Mesenchymal stem cell (in vitro differentiated cells and primary cell): ENCODE results near the gene NIN.

Experiments used
- DNase-seq: peaks from one replicate; pipeline ENCODE4 v3.0.0-alpha.2; 2013
- H2AFZ ChIP-seq: one replicate; pipeline ENCODE4 v1.6.1; 2013; ENCODE audit warnings: low read depth, mild to moderate bottlenecking, control low read depth, inconsistent platforms, low read length, moderate library complexity
- H2AK5ac ChIP-seq: 2 replicates; pipeline ENCODE4 v1.6.1; 2013; ENCODE audit warnings: low read length, moderate library complexity, mild to moderate bottlenecking, inconsistent platforms; ENCODE audit not compliant: severe bottlenecking
- H2BK120ac ChIP-seq: one replicate; pipeline ENCODE4 v1.6.1; 2013; ENCODE audit warnings: low read depth, mild to moderate bottlenecking, inconsistent platforms, low read length, moderate library complexity
- H2BK12ac ChIP-seq, 2 experiments: one replicate each; pipeline ENCODE4 v1.6.1; 2013; ENCODE audit warnings: inconsistent platforms in 2 of 2, low read length in 2 of 2, mild to moderate bottlenecking in 2 of 2, moderate library complexity in 2 of 2, control low read depth in 1 of 2
- H2BK15ac ChIP-seq: one replicate; pipeline ENCODE4 v1.6.1; 2013; ENCODE audit warnings: mild to moderate bottlenecking, low read depth, inconsistent platforms; ENCODE audit not compliant: poor library complexity, severe bottlenecking
- H2BK5ac ChIP-seq: 2 replicates; pipeline ENCODE4 v1.6.1; 2013; ENCODE audit warnings: low read depth, mild to moderate bottlenecking, low read length, control low read depth, inconsistent platforms; ENCODE audit not compliant: poor library complexity, severe bottlenecking
- H3K14ac ChIP-seq, 2 experiments: one replicate each; pipeline ENCODE4 v1.6.1; 2013; ENCODE audit warnings: inconsistent platforms in 2 of 2, low read length in 2 of 2, control low read depth in 1 of 2, mild to moderate bottlenecking in 1 of 2, moderate library complexity in 1 of 2
- H3K18ac ChIP-seq, 2 experiments: one replicate each; pipeline ENCODE4 v1.6.1; 2013; ENCODE audit warnings: inconsistent platforms in 2 of 2, low read length in 2 of 2, control low read depth in 1 of 2, low read depth in 1 of 2, mild to moderate bottlenecking in 1 of 2
- H3K23ac ChIP-seq, 2 experiments: one replicate each; pipeline ENCODE4 v1.6.1; 2013; ENCODE audit warnings: inconsistent platforms in 2 of 2, low read length in 2 of 2, mild to moderate bottlenecking in 2 of 2, moderate library complexity in 2 of 2, control low read depth in 1 of 2
- H3K27ac ChIP-seq: 2 replicates; pipeline ENCODE4 v1.5.1; 2013; ENCODE audit warnings: mild to moderate bottlenecking, moderate library complexity, low read length, control low read depth, inconsistent platforms; ENCODE audit not compliant: poor library complexity, severe bottlenecking
- H3K27me3 ChIP-seq, 2 experiments: 2 replicates each; pipeline versions ENCODE4 v1.6.1 to v1.7.0; 2013; ENCODE audit warnings: low read length in 2 of 2, mild to moderate bottlenecking in 2 of 2, moderate library complexity in 2 of 2, control low read depth in 1 of 2, inconsistent platforms in 1 of 2; ENCODE audit not compliant: control insufficient read depth in 1 of 2, insufficient read depth in 1 of 2
- H3K36me3 ChIP-seq, 2 experiments: 2 replicates each; pipeline versions ENCODE4 v1.6.1 to v1.7.0; 2013; ENCODE audit warnings: low read length in 2 of 2, control low read depth in 1 of 2, inconsistent platforms in 1 of 2, low read depth in 1 of 2, mild to moderate bottlenecking in 1 of 2; ENCODE audit not compliant: insufficient read depth in 2 of 2, control insufficient read depth in 1 of 2
- H3K4ac ChIP-seq, 2 experiments: one replicate each; pipeline ENCODE4 v1.6.1; 2013; ENCODE audit warnings: inconsistent platforms in 2 of 2, low read length in 2 of 2, mild to moderate bottlenecking in 2 of 2, moderate library complexity in 2 of 2, control low read depth in 1 of 2, low read depth in 1 of 2
- H3K4me1 ChIP-seq: 2 replicates; pipeline ENCODE4 v1.6.1; 2013; ENCODE audit warnings: low read depth, low read length, control low read depth; ENCODE audit not compliant: control insufficient read depth, insufficient read depth
- H3K4me2 ChIP-seq: 2 replicates; pipeline ENCODE4 v1.6.1; 2013; ENCODE audit warnings: low read length, mild to moderate bottlenecking, inconsistent platforms; ENCODE audit not compliant: poor library complexity, severe bottlenecking
- H3K4me3 ChIP-seq, 2 experiments: 2 replicates each; pipeline versions ENCODE4 v1.5.1 to v1.7.0; 2013; ENCODE audit warnings: low read length in 2 of 2, mild to moderate bottlenecking in 2 of 2, control low read depth in 1 of 2, low read depth in 1 of 2; ENCODE audit not compliant: insufficient read depth in 1 of 2
- H3K79me1 ChIP-seq: replicated peaks from 2 replicates; pipeline ENCODE4 v1.6.1; 2013; ENCODE audit warnings: mild to moderate bottlenecking, control low read depth, low read length, inconsistent platforms; ENCODE audit not compliant: poor library complexity, severe bottlenecking
- H3K9ac ChIP-seq: 2 replicates; pipeline ENCODE4 v1.7.0; 2013; ENCODE audit warnings: mild to moderate bottlenecking, low read length, moderate library complexity
- H3K9me3 ChIP-seq: 2 replicates; pipeline ENCODE4 v1.7.0; 2013; ENCODE audit warnings: mild to moderate bottlenecking, low read length; ENCODE audit not compliant: control insufficient read depth
- H4K8ac ChIP-seq: one replicate; pipeline ENCODE4 v1.6.1; 2013; ENCODE audit warnings: inconsistent platforms, mild to moderate bottlenecking, low read length, moderate library complexity
- H4K91ac ChIP-seq: one replicate; pipeline ENCODE4 v1.6.1; 2013; ENCODE audit warnings: mild to moderate bottlenecking, low read length, inconsistent platforms
- WGBS: methylation state at CpG from one replicate; pipeline ENCODE4 v1.1.7; 2013; ENCODE audit warnings: mixed read lengths; 5-methylcytosine and 5-hydroxymethylcytosine counted together

The NIN gene

DNA sequence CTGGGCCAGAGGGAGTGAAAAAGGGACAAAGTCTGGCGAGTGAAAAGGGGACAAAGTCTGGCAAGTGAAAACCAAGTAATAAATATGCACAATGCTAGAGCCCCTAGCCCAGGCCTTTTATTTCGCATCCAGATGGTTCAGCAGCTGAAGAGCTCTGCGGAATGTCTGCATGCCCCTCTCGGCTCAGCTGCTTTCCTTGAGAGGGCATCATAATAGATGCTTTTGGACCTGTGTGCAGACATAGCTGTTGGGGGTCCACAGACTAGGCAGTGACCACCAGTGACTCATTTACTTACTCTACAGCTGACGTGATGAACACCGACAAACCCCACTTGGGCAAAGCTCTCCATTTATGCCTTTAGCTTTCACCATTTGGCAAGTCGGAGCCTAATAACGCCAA, 4.3 kb downstream of the NIN start:
- no peak overlapping the region for H3K14ac ChIP-seq
- H2BK12ac ChIP-seq = no peak overlapping the region
- H2BK120ac ChIP-seq = no peak overlapping the region
- no peaks in the 10 kb centered on the region for H3K27me3 ChIP-seq
- H3K18ac ChIP-seq = no peak overlapping the region
- no peak overlapping the region for H2AFZ ChIP-seq
- no peak for DNase-seq
- 96% methylated on average over 8 of the region's 8 CpGs for whole genome bisulfite sequencing
- H3K23ac ChIP-seq = no peak overlapping the region
- H4K8ac ChIP-seq = no peak overlapping the region
- no peaks in the 10 kb centered on the region for H3K9me3 ChIP-seq
- H2BK15ac ChIP-seq = no peak overlapping the region
- H3K4me2 ChIP-seq = no peak overlapping the region
- H2BK5ac ChIP-seq = no peak overlapping the region
- H2AK5ac ChIP-seq = no peak overlapping the region
- no peak overlapping the region for H4K91ac ChIP-seq
- H3K4me3 ChIP-seq = no peak overlapping the region
- H3K4me1 ChIP-seq = peaks cover 13% of the 10 kb centered on the region
- peaks cover 4 to 6% of the 10 kb centered on the region in 2 experiments for H3K36me3 ChIP-seq
- no peak overlapping the region for H3K27ac ChIP-seq
- H3K79me1 ChIP-seq = peaks cover 26% of the 10 kb centered on the region
- H3K4ac ChIP-seq = no peak overlapping the region
- H3K9ac ChIP-seq = no peak overlapping the region

DNA sequence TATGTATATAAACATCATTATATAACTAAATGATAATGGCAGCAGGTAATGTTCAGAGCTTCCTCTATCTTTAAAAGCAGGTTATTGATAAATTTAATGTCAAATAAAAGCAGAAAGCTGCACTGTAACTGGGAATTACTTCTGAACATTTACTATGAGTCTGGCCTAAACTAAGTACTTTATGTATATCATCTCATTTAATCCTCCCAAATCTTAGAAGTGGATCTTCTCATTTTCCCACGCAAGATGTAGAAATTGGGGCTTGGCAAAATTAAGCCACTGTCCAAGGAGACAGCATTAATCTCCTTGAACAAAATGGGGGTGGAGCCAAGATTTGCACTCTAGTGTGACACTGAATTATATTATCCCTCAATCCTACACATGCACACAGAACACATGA, 5.7 kb downstream of the NIN start:
- Histone ChIP-seq H3K4ac (no peak overlapping the region), H4K91ac (no peak overlapping the region), H3K27ac (no peak overlapping the region), H2BK5ac (no peak overlapping the region), H3K14ac (no peak overlapping the region), H2BK120ac (no peak overlapping the region), H3K4me3 (no peak overlapping the region), H3K23ac (no peak overlapping the region), H3K4me1 (peaks cover 13% of the 10 kb centered on the region), H2BK12ac (no peak overlapping the region), H2BK15ac (no peak overlapping the region), H3K18ac (no peak overlapping the region), H3K9ac (no peak overlapping the region), H4K8ac (no peak overlapping the region), H2AK5ac (no peak overlapping the region), H3K4me2 (no peak overlapping the region), H2AFZ (no peak overlapping the region), H3K9me3 (no peaks in the 10 kb centered on the region), H3K36me3 (peaks cover 6 to 10% of the 10 kb centered on the region in 2 experiments), H3K27me3 (no peaks in the 10 kb centered on the region), H3K79me1 (peaks cover 31% of the 10 kb centered on the region)
- no peak for DNase-seq
- WGBS = 100% methylated on average over 1 of the region's 1 CpG

DNA sequence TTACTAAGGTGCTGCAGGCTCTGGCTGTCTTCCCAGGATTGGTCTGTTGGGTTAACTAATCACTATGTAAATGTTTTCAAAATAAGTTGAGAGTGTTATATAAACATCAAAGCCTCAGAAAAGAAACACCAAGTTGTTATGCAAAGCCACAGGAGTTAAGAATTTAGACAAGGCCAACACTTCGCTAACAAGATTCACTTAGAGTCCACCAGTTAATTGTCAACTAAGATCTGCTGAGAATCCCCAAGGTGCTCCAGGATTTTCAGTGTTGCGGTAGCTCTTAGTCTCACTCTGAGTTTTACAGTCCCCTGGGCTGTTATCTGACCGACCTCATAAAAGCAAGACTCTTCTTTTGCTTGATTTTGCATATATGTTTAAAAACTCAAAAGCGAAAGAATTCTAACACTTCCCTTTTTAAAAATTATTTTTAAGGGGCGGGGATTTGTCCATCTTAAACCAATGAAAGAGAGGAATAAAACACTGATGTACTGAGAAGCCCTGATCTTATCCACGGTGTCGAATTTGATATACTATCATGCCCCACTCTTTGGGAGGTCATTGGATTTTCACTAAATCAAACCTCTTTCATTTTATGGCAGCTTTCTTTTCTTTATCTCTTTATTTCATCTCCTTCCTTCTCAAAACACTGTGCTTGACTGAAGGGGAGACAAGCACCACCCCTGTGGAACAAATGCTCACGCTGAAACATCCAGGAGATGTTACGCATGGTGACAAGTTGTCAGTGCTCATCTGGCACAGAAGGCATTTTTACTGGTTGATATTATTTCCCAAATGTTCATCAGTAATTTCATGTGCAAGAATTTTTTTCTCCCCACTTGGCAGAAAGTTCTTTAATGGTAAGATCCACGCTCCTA, 7.0 kb downstream of the NIN start:
- Histone ChIP-seq H3K4me3 (peak overlapping the region in 1 of 2 experiments; percentile 62), H2BK120ac (no peak overlapping the region), H3K4me2 (peak overlapping the region; percentile 35), H3K9me3 (no peaks in the 10 kb centered on the region), H2AK5ac (no peak overlapping the region), H3K23ac (no peak overlapping the region), H2BK15ac (no peak overlapping the region), H4K91ac (no peak overlapping the region), H3K27ac (peak overlapping the region; percentile 64), H2BK5ac (no peak overlapping the region), H3K4me1 (peaks cover 13% of the 10 kb centered on the region), H2AFZ (no peak overlapping the region), H3K9ac (peak overlapping the region; percentile 71), H3K79me1 (peaks cover 34% of the 10 kb centered on the region), H3K18ac (no peak overlapping the region), H4K8ac (no peak overlapping the region), H2BK12ac (no peak overlapping the region), H3K27me3 (no peaks in the 10 kb centered on the region), H3K4ac (no peak overlapping the region), H3K14ac (no peak overlapping the region), H3K36me3 (peaks cover 6 to 14% of the 10 kb centered on the region in 2 experiments)
- WGBS = 63% methylated on average over 8 of the region's 10 CpGs
- DNase-seq = no peak

GRCh38 chr14:50823051-50823761, 7.8 kb downstream of the NIN start:
- 56% methylated on average over 10 of the region's 11 CpGs for WGBS
- H3K18ac ChIP-seq = no peak overlapping the region

More at GRCh38 chr14:50823051-50823761, 7.8 kb downstream of the NIN start:
- Histone ChIP-seq H2BK15ac (no peak overlapping the region), H3K4me3 (peak overlapping the region in 1 of 2 experiments; percentile 62), H4K91ac (no peak overlapping the region), H3K79me1 (peaks cover 33% of the 10 kb centered on the region), H2BK12ac (no peak overlapping the region), H3K14ac (no peak overlapping the region), H2BK120ac (no peak overlapping the region), H2BK5ac (no peak overlapping the region), H3K4ac (no peak overlapping the region), H3K23ac (no peak overlapping the region), H3K9ac (peak overlapping the region; percentile 71), H3K4me1 (peaks cover 13% of the 10 kb centered on the region), H4K8ac (no peak overlapping the region), H3K27ac (peak overlapping the region; percentile 64), H2AFZ (no peak overlapping the region), H3K36me3 (peaks cover 6 to 16% of the 10 kb centered on the region in 2 experiments), H2AK5ac (no peak overlapping the region), H3K4me2 (peak overlapping the region; percentile 35), H3K9me3 (no peaks in the 10 kb centered on the region), H3K27me3 (no peaks in the 10 kb centered on the region)
- peak; percentile 57 for DNase-seq
